ENCODE measurements around the gene AP2A2.
A peak's percentile ranks its signal among the peaks of the same experiment; 100 is the strongest.

Gene AP2A2

GRCh38 chr11:924406-925157 lies 1.1 kb upstream of the AP2A2 start:
- DNase-seq (ENCODE audit: low read depth, low spot score) = no peak

- DNase-seq (ENCODE audit: low read depth, low spot score) = no peak
Measured at GRCh38 chr11:925158-925495, 543 bp upstream of the AP2A2 start.

GRCh38 chr11:926341-926916 lies 759 bp downstream of the AP2A2 start:
- peak; percentile 70 for DNase-seq (ENCODE audit: low read depth, low spot score)

- no peak for DNase-seq (ENCODE audit: low read depth, low spot score)
Measured at GRCh38 chr11:927871-928270, 2.2 kb downstream of the AP2A2 start.

DNA sequence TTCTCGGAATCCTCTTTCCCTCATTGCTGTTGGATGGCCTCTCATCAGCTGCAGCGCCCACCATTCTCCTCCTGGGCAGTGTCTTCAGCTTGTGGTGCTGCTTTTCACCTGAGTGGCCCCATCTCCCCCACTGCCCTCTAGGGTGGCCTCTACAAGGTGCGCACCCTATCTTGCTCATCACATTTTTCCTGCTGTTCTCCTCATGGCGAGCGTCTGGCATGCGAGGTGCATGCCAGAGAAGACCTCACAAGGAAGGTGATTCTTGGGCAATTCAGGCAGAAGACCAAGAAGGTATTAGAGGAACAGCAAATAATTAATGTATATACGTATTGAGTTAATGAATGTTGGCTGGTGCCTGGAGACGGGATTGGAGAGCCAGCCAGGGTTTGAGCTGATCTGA lies 3.1 kb downstream of the AP2A2 start:
- no peak for DNase-seq (ENCODE audit: low read depth, low spot score)

DNA sequence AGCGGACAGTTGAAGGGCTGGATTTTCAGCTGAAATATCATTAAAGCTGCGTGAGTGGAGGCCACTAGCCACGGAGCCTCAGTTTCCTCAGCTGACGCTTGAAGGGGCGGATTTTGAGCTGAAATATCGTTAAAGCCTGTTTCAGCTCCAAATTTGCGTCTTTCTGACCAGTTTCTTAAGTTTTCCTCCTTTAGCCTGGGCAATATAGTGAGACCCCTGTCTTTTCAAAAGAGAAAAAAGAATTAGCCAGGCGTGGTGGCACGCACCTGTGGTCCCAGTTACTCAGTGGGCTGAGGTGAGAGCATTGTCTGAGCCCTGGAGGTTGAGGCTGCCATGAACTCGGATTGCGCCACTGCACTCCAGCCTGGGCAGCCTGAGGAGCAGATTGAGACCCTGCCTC lies 3.7 kb downstream of the AP2A2 start:
- no peak for DNase-seq (ENCODE audit: low read depth, low spot score)

GRCh38 chr11:931385-931784 lies 5.7 kb downstream of the AP2A2 start:
- DNase-seq (ENCODE audit: low read depth, low spot score) = no peak

GRCh38 chr11:932435-932834 lies 6.8 kb downstream of the AP2A2 start:
- no peak for DNase-seq (ENCODE audit: low read depth, low spot score)

DNA sequence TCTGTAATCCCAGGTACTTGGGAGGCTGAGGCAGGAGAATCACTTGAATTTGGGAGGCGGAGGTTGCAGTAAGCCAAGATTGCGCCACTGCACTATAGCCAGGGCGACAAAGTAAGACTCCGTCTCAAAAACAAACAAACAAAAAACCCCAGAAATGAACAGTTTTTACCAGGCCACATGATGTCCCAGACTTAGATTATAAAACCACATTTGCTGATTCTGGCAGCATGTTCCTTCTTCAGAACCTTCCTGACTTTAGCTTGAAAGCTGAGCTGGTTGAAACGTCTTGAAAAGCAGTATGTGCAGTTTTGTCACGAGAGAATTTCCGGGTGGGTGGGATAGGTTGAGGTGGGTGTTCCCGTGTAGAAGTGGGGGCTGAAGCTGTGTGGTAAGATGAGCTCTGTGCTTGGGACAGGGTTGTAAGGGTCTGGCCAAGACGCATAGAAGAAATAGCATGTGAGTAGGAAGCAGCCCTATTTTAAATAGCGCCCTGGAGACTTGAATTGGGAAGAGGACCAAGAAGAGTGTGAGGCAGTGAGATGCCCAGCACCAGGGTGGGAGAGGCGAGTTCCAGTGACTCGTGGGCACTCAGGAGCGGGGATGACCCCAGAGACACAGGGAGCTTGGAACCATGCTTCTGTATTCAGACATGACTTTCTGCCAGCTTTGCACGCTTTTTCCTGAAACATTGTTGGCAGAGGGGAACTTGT lies 7.6 kb downstream of the AP2A2 start:
- peak; percentile 56 for DNase-seq (ENCODE audit: low read depth, low spot score)

DNA sequence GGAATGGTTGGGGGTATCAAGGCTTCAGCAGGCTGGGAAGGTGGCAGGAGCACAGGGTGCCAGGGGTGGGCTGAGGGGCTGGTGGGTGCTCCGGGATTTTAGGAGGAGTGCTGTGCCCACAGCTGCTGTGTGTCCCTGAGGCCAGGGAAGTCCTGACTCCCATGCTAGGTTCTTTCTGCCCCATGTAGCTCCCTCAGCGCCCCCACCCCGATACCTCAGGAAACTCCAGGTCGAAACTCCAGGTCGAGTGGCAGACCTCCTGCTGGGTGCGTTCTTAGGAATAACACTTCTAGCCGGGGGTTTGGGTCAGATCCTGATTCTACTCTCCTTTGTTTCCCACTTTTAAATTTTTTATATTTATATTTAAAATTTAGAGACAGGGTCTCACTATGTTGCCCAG lies 8.3 kb downstream of the AP2A2 start:
- no peak for DNase-seq (ENCODE audit: low read depth, low spot score)

DNA sequence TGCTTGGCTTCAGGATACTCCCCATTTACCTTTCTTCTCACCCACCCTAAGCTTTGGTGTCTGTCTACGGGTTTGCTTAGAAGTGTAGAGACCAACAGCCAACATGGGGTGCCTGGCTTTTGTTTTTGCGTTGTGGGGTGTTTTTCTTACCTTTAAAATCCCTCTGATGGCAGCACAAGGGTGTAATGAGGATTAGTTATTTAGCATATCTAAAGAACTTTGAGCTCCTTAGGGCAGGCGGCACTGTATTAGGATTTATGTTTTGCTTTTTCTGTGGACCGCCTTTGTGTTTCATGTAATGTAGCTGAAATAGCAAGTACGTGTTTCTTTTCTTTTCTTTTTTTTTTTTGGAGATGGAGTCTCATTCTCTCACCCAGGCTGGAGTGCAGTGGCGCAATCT lies 8.9 kb downstream of the AP2A2 start:
- DNase-seq (ENCODE audit: low read depth, low spot score) = no peak

GRCh38 chr11:936199-936598 lies 10.5 kb downstream of the AP2A2 start:
- no peak for DNase-seq (ENCODE audit: low read depth, low spot score)

DNA sequence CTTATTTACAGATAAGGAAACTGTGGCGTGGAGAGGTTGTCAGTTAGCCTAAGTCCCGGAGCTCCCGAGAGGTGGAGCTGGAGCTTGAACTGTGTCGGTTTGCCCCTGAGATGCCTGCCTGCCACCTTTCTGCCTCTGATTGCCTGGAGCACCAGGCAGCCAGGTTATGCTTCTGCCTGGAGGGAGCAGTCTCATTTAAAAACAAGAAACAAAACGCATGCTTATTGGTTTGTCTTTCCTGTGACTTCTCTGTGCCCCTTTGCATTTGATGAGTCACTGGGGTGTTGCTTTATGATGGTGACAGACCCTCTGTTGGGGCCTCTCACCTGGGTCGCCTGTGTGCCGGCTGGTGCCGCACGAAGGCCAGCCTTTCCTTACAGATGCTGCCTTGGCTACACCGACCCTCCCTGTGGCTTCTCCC lies 12.2 kb downstream of the AP2A2 start:
- DNase-seq (ENCODE audit: low read depth, low spot score) = no peak

- DNase-seq (ENCODE audit: low read depth, low spot score) = no peak
Measured at GRCh38 chr11:940496-941135, 14.9 kb downstream of the AP2A2 start.

- peak; percentile 71 for DNase-seq (ENCODE audit: low read depth, low spot score)
Measured at GRCh38 chr11:942823-943222, 17.2 kb downstream of the AP2A2 start.

GRCh38 chr11:944711-945470 lies 19.2 kb downstream of the AP2A2 start:
- peak; percentile 41 for DNase-seq (ENCODE audit: low read depth, low spot score)

- DNase-seq (ENCODE audit: low read depth, low spot score) = peak; percentile 55
Measured at GRCh38 chr11:945986-946385, 20.3 kb downstream of the AP2A2 start.

DNA sequence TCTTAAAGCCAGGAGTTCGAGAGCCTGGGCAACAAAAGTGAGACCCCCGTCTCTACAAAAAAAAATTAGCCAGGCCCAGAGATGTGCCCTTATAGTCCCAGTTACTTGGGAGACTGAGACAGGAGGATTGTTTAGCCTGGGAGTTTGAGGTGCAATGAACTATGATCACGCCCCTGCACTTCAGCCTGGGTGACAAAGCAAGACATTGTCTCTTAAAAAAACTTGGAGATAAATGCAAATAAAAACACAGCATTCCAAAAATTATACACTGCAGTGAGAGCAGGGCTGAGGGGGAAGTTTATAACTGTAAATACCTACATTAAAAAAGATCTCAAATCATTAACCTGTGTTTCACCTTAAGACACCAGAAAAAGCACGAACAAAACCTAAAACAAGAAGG lies 22.1 kb downstream of the AP2A2 start:
- DNase-seq (ENCODE audit: low read depth, low spot score) = no peak

DNA sequence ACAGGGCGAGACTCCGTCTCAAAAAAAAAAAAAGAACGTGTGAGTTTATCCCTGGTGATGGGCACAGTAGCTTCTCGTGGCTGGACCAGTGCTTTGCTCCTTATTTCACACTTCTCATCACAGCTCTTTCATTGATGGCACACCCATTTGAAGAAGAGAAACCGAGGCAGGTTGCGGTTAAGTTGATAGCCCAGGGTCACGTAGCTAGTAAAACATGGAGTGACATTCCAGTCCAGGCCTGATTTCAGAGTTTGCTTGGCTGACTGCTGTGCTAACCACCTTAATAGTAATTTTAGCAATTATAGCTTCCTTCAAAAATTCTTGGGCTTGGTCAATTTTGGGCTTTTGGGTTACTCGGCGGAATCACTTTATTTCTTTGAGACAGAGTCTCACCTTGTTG lies 25.8 kb downstream of the AP2A2 start:
- DNase-seq (ENCODE audit: low read depth, low spot score) = no peak

GRCh38 chr11:952406-953385 lies 27.0 kb downstream of the AP2A2 start:
- DNase-seq (ENCODE audit: low read depth, low spot score) = peak; percentile 81

- DNase-seq (ENCODE audit: low read depth, low spot score) = no peak
Measured at GRCh38 chr11:953512-953911, 27.8 kb downstream of the AP2A2 start.
